Vagina (tissue), 2 donors: ENCODE results near the gene NPAS3. TPM values are rescaled to one million over a fixed set of nuclear protein-coding genes. Genes with fewer than 3 reads are reported as not detected.

Experiments used
- DNase-seq, 2 donors: peaks; one replicate each; pipeline ENCODE4 v3.0.0-alpha.2; 2017; ENCODE audit errors: extremely low spot score in 2 of 2
- H3K27ac ChIP-seq: fragments of 200-600 bp; sonication (generic); one replicate; pipeline ENCODE4 v1.5.1; 2019
- H3K27me3 ChIP-seq: fragments of 200-600 bp; sonication (generic); one replicate; pipeline ENCODE4 v1.5.1; 2019
- H3K36me3 ChIP-seq, 2 donors: fragments of 200-600 bp; sonication (generic); one replicate each; pipeline ENCODE4 v1.5.1; 2017 to 2019
- H3K4me1 ChIP-seq: fragments of 200-600 bp; sonication (generic); one replicate; pipeline ENCODE4 v1.5.1; 2019
- H3K4me3 ChIP-seq, 2 donors: fragments of 200-600 bp; sonication (generic); 1 replicate in 1 of 2; 2 replicates in 1 of 2; pipeline ENCODE4 v1.5.1; 2016 to 2019
- H3K9me3 ChIP-seq: fragments of 200-600 bp; sonication (generic); one replicate; pipeline ENCODE4 v1.5.1; 2019
- POLR2A ChIP-seq, 2 donors: fragments of 450-650 bp; IDR thresholded peaks; one replicate each; pipeline ENCODE4 v1.6.1; 2017; ENCODE audit warnings: antibody characterized with exemption in 2 of 2, mild to moderate bottlenecking in 2 of 2, moderate library complexity in 2 of 2
- POLR2AphosphoS5 ChIP-seq, 2 donors: sonication (generic); formaldehyde crosslinking; IDR thresholded peaks; one replicate each; pipeline ENCODE4 v1.9.0; 2017; ENCODE audit warnings: antibody characterized with exemption in 2 of 2, mild to moderate bottlenecking in 2 of 2, low read depth in 1 of 2; ENCODE audit not compliant: insufficient read depth in 1 of 2
- intact Hi-C: fragments of 100-400 bp; cut with DNase I; formaldehyde crosslinking; loops from one replicate; pipeline ENCODE4 v1.15.1; 2023
- total RNA-seq: library from RNA; depleted of rRNA; stranded (reverse); fragments of >200 nt; gene quantifications from one replicate; pipeline ENCODE4 v1.2.3, GENCODE V29; 2016
- TF ChIP-seq, protein P1 (sequence below), 3 experiments: fragments of 450-650 bp in 2 of 3; fragments of 200-600 bp in 1 of 3; sonication (generic) in 1 of 3; IDR thresholded peaks; one replicate each; pipeline ENCODE4 v1.5.1; 2017 to 2019; ENCODE audit warnings: antibody characterized with exemption in 3 of 3, mild to moderate bottlenecking in 2 of 3, moderate library complexity in 2 of 3

NPAS3 gene
- total RNA-seq, 1 donor from 2014 or later: 1.2 TPM

DNA sequence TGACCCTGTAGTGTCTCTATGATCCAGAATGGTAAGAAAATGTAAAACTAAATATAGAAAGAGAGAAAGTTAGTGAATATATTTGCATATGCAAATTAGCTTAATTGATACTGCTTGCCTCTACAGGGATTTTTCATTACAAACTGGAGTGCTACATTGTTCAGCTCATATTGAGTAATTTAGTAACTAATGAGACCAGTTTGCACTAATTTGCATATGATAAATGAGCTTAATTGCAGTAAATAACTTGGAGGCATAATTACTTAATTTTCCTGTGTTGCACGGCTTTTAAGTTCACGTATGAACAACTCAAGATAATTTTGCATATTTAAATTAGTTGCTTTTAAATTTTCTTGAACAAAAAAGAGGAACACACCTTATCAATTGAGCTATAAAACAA is 436.5 kb downstream of the NPAS3 start:
- Histone ChIP-seq H3K4me3 (no peak overlapping the region), H3K27ac (no peak overlapping the region), H3K4me1 (no peaks in the 10 kb centered on the region), H3K27me3 (no peaks in the 10 kb centered on the region), H3K36me3 (no peaks in the 10 kb centered on the region), H3K9me3 (no peaks in the 10 kb centered on the region)
- DNase-seq: no peak
- intact Hi-C loops: no loop called here
- TF ChIP-seq POLR2AphosphoS5 (IDR thresholded peaks at IDR 0.05; ENCODE audit: insufficient read depth in 1 of 2, low read depth in 1 of 2): no peak
- TF ChIP-seq, protein P1, sequence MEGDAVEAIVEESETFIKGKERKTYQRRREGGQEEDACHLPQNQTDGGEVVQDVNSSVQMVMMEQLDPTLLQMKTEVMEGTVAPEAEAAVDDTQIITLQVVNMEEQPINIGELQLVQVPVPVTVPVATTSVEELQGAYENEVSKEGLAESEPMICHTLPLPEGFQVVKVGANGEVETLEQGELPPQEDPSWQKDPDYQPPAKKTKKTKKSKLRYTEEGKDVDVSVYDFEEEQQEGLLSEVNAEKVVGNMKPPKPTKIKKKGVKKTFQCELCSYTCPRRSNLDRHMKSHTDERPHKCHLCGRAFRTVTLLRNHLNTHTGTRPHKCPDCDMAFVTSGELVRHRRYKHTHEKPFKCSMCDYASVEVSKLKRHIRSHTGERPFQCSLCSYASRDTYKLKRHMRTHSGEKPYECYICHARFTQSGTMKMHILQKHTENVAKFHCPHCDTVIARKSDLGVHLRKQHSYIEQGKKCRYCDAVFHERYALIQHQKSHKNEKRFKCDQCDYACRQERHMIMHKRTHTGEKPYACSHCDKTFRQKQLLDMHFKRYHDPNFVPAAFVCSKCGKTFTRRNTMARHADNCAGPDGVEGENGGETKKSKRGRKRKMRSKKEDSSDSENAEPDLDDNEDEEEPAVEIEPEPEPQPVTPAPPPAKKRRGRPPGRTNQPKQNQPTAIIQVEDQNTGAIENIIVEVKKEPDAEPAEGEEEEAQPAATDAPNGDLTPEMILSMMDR (IDR thresholded peaks at IDR 0.05): no peak
- TF ChIP-seq POLR2A (IDR thresholded peaks at IDR 0.05): no peak

DNA sequence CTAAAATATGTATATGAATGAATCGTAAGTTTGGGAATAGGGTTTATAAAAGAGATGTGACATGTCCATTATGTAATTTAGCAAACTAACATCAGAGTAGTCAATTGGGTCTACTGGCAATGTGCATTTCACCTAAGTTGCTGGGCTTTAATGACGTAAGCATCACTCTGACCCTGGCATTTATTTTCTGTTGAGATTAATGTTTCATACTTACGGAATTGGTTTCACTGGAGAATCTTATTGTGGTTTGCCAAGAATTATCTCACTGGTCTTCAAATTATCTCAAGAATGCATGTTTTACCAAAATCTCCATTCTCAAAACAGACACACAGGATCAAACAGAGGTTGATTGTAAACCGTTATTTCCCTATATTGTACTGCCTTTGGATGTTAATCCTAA is 437.1 kb downstream of the NPAS3 start:
- H3K9me3 ChIP-seq: no peaks in the 10 kb centered on the region
- TF ChIP-seq POLR2AphosphoS5 (IDR thresholded peaks at IDR 0.05; ENCODE audit: insufficient read depth in 1 of 2, low read depth in 1 of 2): no peak
- no peak for TF ChIP-seq POLR2A (IDR thresholded peaks at IDR 0.05)
- TF ChIP-seq, protein P1 (IDR thresholded peaks at IDR 0.05): no peak
- H3K4me3 ChIP-seq: no peak overlapping the region
- DNase-seq: no peak
- no peaks in the 10 kb centered on the region for H3K27me3 ChIP-seq
- H3K36me3 ChIP-seq: no peaks in the 10 kb centered on the region
- intact Hi-C loops: no loop called here
- H3K27ac ChIP-seq: no peak overlapping the region
- H3K4me1 ChIP-seq: no peaks in the 10 kb centered on the region

DNA sequence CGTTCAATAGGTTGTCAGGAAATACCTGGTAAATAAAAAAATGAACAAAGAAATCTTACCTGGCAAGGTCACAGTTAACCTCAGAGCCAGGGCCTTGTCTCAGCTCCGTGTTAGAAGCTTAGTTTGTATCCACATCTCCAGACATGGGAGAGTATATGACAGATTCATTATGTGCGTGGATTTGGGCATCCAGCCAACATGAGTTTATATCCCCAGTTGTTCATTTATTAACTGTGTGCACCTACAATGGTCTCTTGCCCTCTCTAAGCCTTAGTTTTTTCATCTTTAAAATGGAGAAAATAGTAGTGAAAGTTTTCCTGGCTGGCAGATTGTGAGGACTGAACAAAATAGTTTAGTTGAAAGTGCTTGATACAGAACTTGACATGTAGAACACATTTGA is 437.8 kb downstream of the NPAS3 start:
- no peaks in the 10 kb centered on the region for H3K27me3 ChIP-seq
- H3K4me3 ChIP-seq: no peak overlapping the region
- H3K27ac ChIP-seq: no peak overlapping the region
- intact Hi-C loops: no loop called here
- no peaks in the 10 kb centered on the region for H3K9me3 ChIP-seq
- no peaks in the 10 kb centered on the region for H3K4me1 ChIP-seq
- DNase-seq: no peak
- no peaks in the 10 kb centered on the region for H3K36me3 ChIP-seq
- TF ChIP-seq POLR2A (IDR thresholded peaks at IDR 0.05) (no peak), POLR2AphosphoS5 (IDR thresholded peaks at IDR 0.05; ENCODE audit: insufficient read depth in 1 of 2, low read depth in 1 of 2) (no peak)
- TF ChIP-seq, protein P1 (IDR thresholded peaks at IDR 0.05): no peak

GRCh38 chr14:33377596-33378390 is 439.1 kb downstream of the NPAS3 start:
- Histone ChIP-seq H3K27ac (no peak overlapping the region), H3K4me3 (no peak overlapping the region), H3K4me1 (no peaks in the 10 kb centered on the region), H3K36me3 (no peaks in the 10 kb centered on the region), H3K9me3 (no peaks in the 10 kb centered on the region), H3K27me3 (no peaks in the 10 kb centered on the region)
- intact Hi-C loops: no loop called here
- no peak for DNase-seq
- TF ChIP-seq, protein P1 (IDR thresholded peaks at IDR 0.05): no peak
- TF ChIP-seq POLR2A (IDR thresholded peaks at IDR 0.05) (no peak), POLR2AphosphoS5 (IDR thresholded peaks at IDR 0.05; ENCODE audit: insufficient read depth in 1 of 2, low read depth in 1 of 2) (no peak)

DNA sequence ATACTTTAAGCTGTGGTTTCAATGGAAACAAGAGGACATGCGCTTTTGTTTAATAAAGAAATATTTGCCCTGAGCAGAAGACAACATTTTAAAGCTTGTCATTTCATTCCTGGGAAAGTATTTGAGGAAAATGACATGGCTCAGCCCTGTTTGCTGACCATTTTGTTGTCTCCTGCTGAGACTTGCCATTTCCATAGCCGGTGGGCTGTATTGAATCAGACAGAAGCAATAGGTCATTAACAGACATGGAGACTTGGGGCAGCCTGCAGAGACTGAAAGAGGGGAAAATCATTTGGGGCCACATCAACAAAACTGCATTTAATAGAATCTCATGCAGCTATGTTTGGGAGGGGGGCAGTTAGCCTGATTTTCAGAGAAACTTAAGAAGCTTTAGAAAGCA is 443.0 kb downstream of the NPAS3 start:
- no peak for DNase-seq
- TF ChIP-seq, protein P1 (IDR thresholded peaks at IDR 0.05): no peak
- no peak for TF ChIP-seq POLR2AphosphoS5 (IDR thresholded peaks at IDR 0.05; ENCODE audit: insufficient read depth in 1 of 2, low read depth in 1 of 2)
- no peak for TF ChIP-seq POLR2A (IDR thresholded peaks at IDR 0.05)
- no peaks in the 10 kb centered on the region for H3K27me3 ChIP-seq
- H3K9me3 ChIP-seq: no peaks in the 10 kb centered on the region
- no peak overlapping the region for H3K4me3 ChIP-seq
- H3K36me3 ChIP-seq: no peaks in the 10 kb centered on the region
- no peak overlapping the region for H3K27ac ChIP-seq
- H3K4me1 ChIP-seq: no peaks in the 10 kb centered on the region
- intact Hi-C loops: no loop called here
